SH-SY5Y (cell line): ENCODE measurements around the gene FAM120A.

Experiments used
- GATA2 ChIP-seq: IDR thresholded peaks from 2 replicates; pipeline ENCODE4 v1.6.1; 2011; ENCODE audit warnings: mild to moderate bottlenecking, low read depth, low read length
- GATA3 ChIP-seq: IDR thresholded peaks from 2 replicates; pipeline ENCODE4 v1.6.1; 2011; ENCODE audit warnings: low read depth, mild to moderate bottlenecking, low read length, moderate library complexity

- TF ChIP-seq GATA3 (no peak), GATA2 (no peak)
Observed at GRCh38 chr9:93593144-93593658, 141.7 kb downstream of the FAM120A start.
